Thymus (tissue), 11 donors: ENCODE results near the gene VPS39. TPM values are rescaled to one million over a fixed set of nuclear protein-coding genes. Genes with fewer than 3 reads are reported as not detected.

Experiments used
- DNase-seq, 9 donors: peaks; one replicate each; pipeline ENCODE4 v3.0.0-alpha.2; 2013; ENCODE audit warnings: low spot score in 9 of 9, low read depth in 6 of 9, missing footprints in 1 of 9
- H3K27ac ChIP-seq, 2 donors: one replicate each; pipeline ENCODE4 v1.5.1; 2013; ENCODE audit warnings: control low read depth in 1 of 2, low read depth in 1 of 2, low read length in 1 of 2, mild to moderate bottlenecking in 1 of 2, moderate library complexity in 1 of 2
- H3K27me3 ChIP-seq, 2 donors: one replicate each; pipeline ENCODE4 v1.5.1; 2013; ENCODE audit warnings: low read length in 1 of 2; ENCODE audit not compliant: control insufficient read depth in 2 of 2, insufficient read depth in 1 of 2
- H3K36me3 ChIP-seq, 2 donors: one replicate each; pipeline ENCODE4 v1.5.1; 2013; ENCODE audit warnings: low read length in 1 of 2, mild to moderate bottlenecking in 1 of 2, moderate library complexity in 1 of 2; ENCODE audit not compliant: control insufficient read depth in 2 of 2, insufficient read depth in 2 of 2
- H3K4me1 ChIP-seq, 2 donors: one replicate each; pipeline ENCODE4 v1.5.1; 2013; ENCODE audit warnings: low read length in 2 of 2; ENCODE audit not compliant: control insufficient read depth in 2 of 2, insufficient read depth in 2 of 2
- H3K4me3 ChIP-seq, 2 donors: one replicate each; pipeline ENCODE4 v1.5.1; 2013; ENCODE audit warnings: low read length in 2 of 2, control low read depth in 1 of 2, mild to moderate bottlenecking in 1 of 2
- H3K9me3 ChIP-seq, 2 donors: one replicate each; pipeline ENCODE4 v1.5.1; 2013; ENCODE audit warnings: low read length in 1 of 2, mild to moderate bottlenecking in 1 of 2; ENCODE audit not compliant: control insufficient read depth in 2 of 2, insufficient read depth in 1 of 2
- WGBS: extraction: QIAGEN DNeasy Blood & Tissue Kit; methylation state at CpG from one replicate; pipeline ENCODE4 v1.1.7; 2013; 5-methylcytosine and 5-hydroxymethylcytosine counted together
- polyA plus RNA-seq: library from polyadenylated mRNA; stranded (reverse); fragments of 200-250 nt; gene quantifications from one replicate; pipeline ENCODE4 v1.2.3, GENCODE V29; 2013
- total RNA-seq: library from RNA; stranded (reverse); fragments of 120-200 nt; gene quantifications from one replicate; pipeline ENCODE4 v1.2.4, GENCODE V29; 2013
- donor health status: healthy.

VPS39 gene
- total and polyA plus RNA-seq, 2 donors: 31.5 to 53.1 TPM

- Histone ChIP-seq H3K27ac (no peak overlapping the region), H3K4me3 (no peak overlapping the region), H3K9me3 (peaks cover 0 to 4% of the 10 kb centered on the region in 2 donors), H3K27me3 (no peaks in the 10 kb centered on the region), H3K4me1 (peaks cover 0 to 25% of the 10 kb centered on the region in 2 donors), H3K36me3 (peaks cover 51 to 52% of the 10 kb centered on the region in 2 donors)
- WGBS: 97% methylated on average over 10 of the region's 10 CpGs
- DNase-seq: no peak
Observed at GRCh38 chr15:42158941-42159340, 49.2 kb downstream of the VPS39 start.

DNA sequence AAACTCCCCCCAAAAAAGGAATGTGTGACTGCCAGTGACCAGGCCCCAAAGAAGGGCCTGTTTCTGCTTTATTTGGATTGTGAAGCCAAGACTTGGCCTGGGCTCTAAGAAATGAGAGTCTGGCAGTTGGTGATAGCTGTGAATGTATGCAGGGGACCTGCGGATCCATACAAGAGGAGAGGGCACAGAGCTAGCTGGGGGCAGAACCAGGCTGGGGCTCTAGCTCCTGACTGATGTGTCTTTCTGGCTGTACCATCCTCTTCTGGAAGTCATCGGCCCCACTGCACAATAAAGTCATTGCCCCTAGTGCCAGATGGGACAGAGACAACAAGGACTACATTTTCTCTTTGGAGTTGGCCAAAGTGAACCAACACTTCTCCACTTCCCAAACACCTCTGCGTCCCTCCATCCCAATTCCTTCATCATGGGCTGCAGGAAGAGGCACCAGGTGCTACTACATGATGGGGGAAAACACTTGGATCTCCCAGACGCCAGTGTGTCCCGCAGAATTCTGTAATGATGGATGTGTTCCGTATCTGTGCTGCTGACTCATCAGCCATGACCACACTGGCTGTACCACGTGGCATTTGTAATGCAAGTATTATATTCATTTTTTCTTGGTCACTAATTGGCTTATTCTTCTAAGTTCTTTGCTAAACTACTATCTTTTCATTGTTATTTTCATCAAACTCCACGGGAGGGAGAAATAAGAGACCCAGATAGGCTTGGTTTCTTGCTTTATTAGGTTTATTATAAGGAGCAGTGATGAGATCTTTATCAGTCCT is 49.9 kb downstream of the VPS39 start:
- peak overlapping the region; percentile 6 to 37 for H3K27ac ChIP-seq
- H3K36me3 ChIP-seq: peaks cover 43 to 45% of the 10 kb centered on the region in 2 donors
- 81% methylated on average over 8 of the region's 8 CpGs for WGBS
- H3K27me3 ChIP-seq: no peaks in the 10 kb centered on the region
- peaks cover 0 to 4% of the 10 kb centered on the region in 2 donors for H3K9me3 ChIP-seq
- H3K4me3 ChIP-seq: no peak overlapping the region
- peaks cover 0 to 25% of the 10 kb centered on the region in 2 donors for H3K4me1 ChIP-seq
- no peak for DNase-seq

- peak overlapping the region; percentile 6 to 37 for H3K27ac ChIP-seq
- DNase-seq: no peak
- H3K9me3 ChIP-seq: peaks cover 0 to 4% of the 10 kb centered on the region in 2 donors
- 98% methylated on average over 8 of the region's 8 CpGs for WGBS
- H3K4me1 ChIP-seq: peaks cover 0 to 25% of the 10 kb centered on the region in 2 donors
- H3K4me3 ChIP-seq: no peak overlapping the region
- H3K27me3 ChIP-seq: no peaks in the 10 kb centered on the region
- H3K36me3 ChIP-seq: peaks cover 35 to 38% of the 10 kb centered on the region in 2 donors
Observed at GRCh38 chr15:42157381-42157780, 50.7 kb downstream of the VPS39 start.

- 87% methylated on average over 8 of the region's 8 CpGs for WGBS
- peaks cover 25 to 28% of the 10 kb centered on the region in 2 donors for H3K36me3 ChIP-seq
- H3K9me3 ChIP-seq: peaks cover 0 to 4% of the 10 kb centered on the region in 2 donors
- H3K27ac ChIP-seq: peak within 1 kb of the TSS; percentile 6 to 37
- H3K27me3 ChIP-seq: no peaks in the 10 kb centered on the region
- H3K4me3 ChIP-seq: no peak within 1 kb of the TSS
- peak in 2 of 9 donors; percentile 14 to 15 for DNase-seq
- peaks cover 0 to 30% of the 10 kb centered on the region in 2 donors for H3K4me1 ChIP-seq
Observed at GRCh38 chr15:42156243-42156922, 51.7 kb downstream of the VPS39 start, which contains the start of gene PLA2G4F. Gene PLA2G4F (minus strand): TSS chr15:42156636. CDS start chr15:42156549, 87 bp downstream.

GRCh38 chr15:42155546-42156242 is 52.4 kb downstream of the VPS39 start:
- DNase-seq: peak in 3 of 9 donors; percentile 15 to 28 (median 21)
- peaks cover 0 to 30% of the 10 kb centered on the region in 2 donors for H3K4me1 ChIP-seq
- H3K27ac ChIP-seq: peak overlapping the region in 1 of 2 donors; percentile 2
- 81% methylated on average over 27 of the region's 27 CpGs for WGBS
- peaks cover 0 to 2% of the 10 kb centered on the region in 2 donors for H3K9me3 ChIP-seq
- peaks cover 20 to 21% of the 10 kb centered on the region in 2 donors for H3K36me3 ChIP-seq
- H3K4me3 ChIP-seq: no peak overlapping the region
- H3K27me3 ChIP-seq: no peaks in the 10 kb centered on the region

GRCh38 chr15:42154956-42155355 is 53.1 kb downstream of the VPS39 start:
- Histone ChIP-seq H3K27me3 (no peaks in the 10 kb centered on the region), H3K9me3 (no peaks in the 10 kb centered on the region), H3K4me1 (peaks cover 0 to 30% of the 10 kb centered on the region in 2 donors), H3K36me3 (peaks cover 12 to 14% of the 10 kb centered on the region in 2 donors), H3K4me3 (no peak overlapping the region), H3K27ac (no peak overlapping the region)
- DNase-seq: no peak
- 99% methylated on average over 14 of the region's 14 CpGs for WGBS

GRCh38 chr15:42154212-42154941 is 53.7 kb downstream of the VPS39 start:
- peaks cover 7 to 8% of the 10 kb centered on the region in 2 donors for H3K36me3 ChIP-seq
- H3K27me3 ChIP-seq: no peaks in the 10 kb centered on the region
- DNase-seq: no peak
- no peaks in the 10 kb centered on the region for H3K9me3 ChIP-seq
- H3K4me3 ChIP-seq: no peak overlapping the region
- H3K4me1 ChIP-seq: peaks cover 0 to 30% of the 10 kb centered on the region in 2 donors
- H3K27ac ChIP-seq: no peak overlapping the region
- WGBS: 92% methylated on average over 16 of the region's 16 CpGs

DNA sequence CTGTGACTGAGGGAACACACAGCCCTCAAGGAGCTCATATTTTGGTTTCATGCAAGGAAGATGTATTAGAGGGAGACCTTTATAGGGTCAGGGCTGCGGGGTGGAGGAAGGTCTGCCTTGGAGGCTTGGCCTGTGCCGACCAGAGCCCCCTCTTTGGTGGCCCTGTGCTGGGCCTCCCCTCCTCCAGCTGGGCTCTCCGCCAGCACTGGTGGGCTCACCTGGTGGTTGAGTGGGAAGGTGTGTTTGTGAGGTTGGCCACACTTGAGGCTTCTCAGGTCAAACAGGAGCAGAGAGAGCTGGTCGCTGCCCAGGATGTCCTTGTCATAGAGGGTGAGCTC is 54.3 kb downstream of the VPS39 start:
- Histone ChIP-seq H3K27ac (no peak overlapping the region), H3K27me3 (no peaks in the 10 kb centered on the region), H3K9me3 (no peaks in the 10 kb centered on the region), H3K4me1 (peaks cover 0 to 30% of the 10 kb centered on the region in 2 donors), H3K36me3 (peaks cover 1 to 3% of the 10 kb centered on the region in 2 donors), H3K4me3 (no peak overlapping the region)
- WGBS: 95% methylated on average over 4 of the region's 4 CpGs
- DNase-seq: no peak
